ENCODE data around the gene WDR64.

GRCh38 chr1:241636291-241636690, 15.8 kb upstream of the WDR64 start:
- TF ChIP-seq, protein P1, sequence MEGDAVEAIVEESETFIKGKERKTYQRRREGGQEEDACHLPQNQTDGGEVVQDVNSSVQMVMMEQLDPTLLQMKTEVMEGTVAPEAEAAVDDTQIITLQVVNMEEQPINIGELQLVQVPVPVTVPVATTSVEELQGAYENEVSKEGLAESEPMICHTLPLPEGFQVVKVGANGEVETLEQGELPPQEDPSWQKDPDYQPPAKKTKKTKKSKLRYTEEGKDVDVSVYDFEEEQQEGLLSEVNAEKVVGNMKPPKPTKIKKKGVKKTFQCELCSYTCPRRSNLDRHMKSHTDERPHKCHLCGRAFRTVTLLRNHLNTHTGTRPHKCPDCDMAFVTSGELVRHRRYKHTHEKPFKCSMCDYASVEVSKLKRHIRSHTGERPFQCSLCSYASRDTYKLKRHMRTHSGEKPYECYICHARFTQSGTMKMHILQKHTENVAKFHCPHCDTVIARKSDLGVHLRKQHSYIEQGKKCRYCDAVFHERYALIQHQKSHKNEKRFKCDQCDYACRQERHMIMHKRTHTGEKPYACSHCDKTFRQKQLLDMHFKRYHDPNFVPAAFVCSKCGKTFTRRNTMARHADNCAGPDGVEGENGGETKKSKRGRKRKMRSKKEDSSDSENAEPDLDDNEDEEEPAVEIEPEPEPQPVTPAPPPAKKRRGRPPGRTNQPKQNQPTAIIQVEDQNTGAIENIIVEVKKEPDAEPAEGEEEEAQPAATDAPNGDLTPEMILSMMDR (IDR thresholded peaks at IDR 0.05; ENCODE audit: borderline replicate concordance, extremely low read depth, low read length, poor library complexity, severe bottlenecking), result no peak
- TF ChIP-seq EZH2 (IDR thresholded peaks at IDR 0.05; ENCODE audit: borderline replicate concordance, low read depth, low read length, severe bottlenecking), result no peak
